Stromal cell of bone marrow (primary cell): ENCODE data around the gene AACS.

Experiments
- DNase-seq: peaks from one replicate; pipeline ENCODE4 v3.0.0-alpha.2; 2012; ENCODE audit warnings: low read depth

Gene AACS

GRCh38 chr12:125152463-125152862 lies 87.2 kb downstream of the AACS start:
- no peak for DNase-seq

- DNase-seq = no peak
Observed at GRCh38 chr12:125155366-125155765, 90.1 kb downstream of the AACS start.

- no peak for DNase-seq
Observed at GRCh38 chr12:125157177-125157576, 91.9 kb downstream of the AACS start.

- DNase-seq = no peak
Observed at GRCh38 chr12:125159702-125160101, 94.5 kb downstream of the AACS start.

GRCh38 chr12:125160281-125160955 lies 95.2 kb downstream of the AACS start:
- DNase-seq = no peak

GRCh38 chr12:125161712-125162022 lies 96.4 kb downstream of the AACS start:
- DNase-seq = no peak

- DNase-seq = no peak
Observed at GRCh38 chr12:125162489-125163028, 97.3 kb downstream of the AACS start.

- no peak for DNase-seq
Observed at GRCh38 chr12:125163148-125163547, 97.9 kb downstream of the AACS start.

GRCh38 chr12:125164541-125164940 lies 99.3 kb downstream of the AACS start:
- no peak for DNase-seq

GRCh38 chr12:125166041-125166440 lies 100.8 kb downstream of the AACS start:
- no peak for DNase-seq

- no peak for DNase-seq
Observed at GRCh38 chr12:125167658-125168057, 102.4 kb downstream of the AACS start.

- no peak for DNase-seq
Observed at GRCh38 chr12:125169451-125169850, 104.2 kb downstream of the AACS start.

GRCh38 chr12:125169870-125170269 lies 104.6 kb downstream of the AACS start:
- no peak for DNase-seq

GRCh38 chr12:125171267-125171666 lies 106.0 kb downstream of the AACS start:
- DNase-seq = no peak

GRCh38 chr12:125172231-125172850 lies 107.1 kb downstream of the AACS start:
- no peak for DNase-seq

- no peak for DNase-seq
Observed at GRCh38 chr12:125175576-125175975, 110.3 kb downstream of the AACS start.

- DNase-seq = no peak
Observed at GRCh38 chr12:125178222-125178621, 113.0 kb downstream of the AACS start.

- DNase-seq = no peak
Observed at GRCh38 chr12:125180144-125180543, 114.9 kb downstream of the AACS start.

GRCh38 chr12:125181107-125181506 lies 115.9 kb downstream of the AACS start:
- no peak for DNase-seq

GRCh38 chr12:125183187-125184067 lies 118.2 kb downstream of the AACS start:
- DNase-seq = peak; percentile 31

GRCh38 chr12:125184213-125184967 lies 119.2 kb downstream of the AACS start:
- DNase-seq = no peak

GRCh38 chr12:125185311-125185739 lies 120.1 kb downstream of the AACS start:
- DNase-seq = no peak
